Activated CD4-positive, alpha-beta T cell treated with anti-CD3 and anti-CD28 coated beads, Interleukin-2, amount 50 U/mL, for 24 hours (primary cell): Measurements from ENCODE around the gene PPY.
"Not testable (repeated sequence)": the region's sequence is repeated elsewhere in the genome, so short reads cannot be mapped to it uniquely, and the experiment has no call there.

ENCODE experiments used
- DNase-seq, 2 donors: peaks; one replicate each; pipeline ENCODE4 v3.0.0-alpha.2; 2020; ENCODE audit warnings: low read depth in 1 of 2, low spot score in 1 of 2

The PPY gene

GRCh38 chr17:43942051-43942685, at the start of gene PPY:
Gene PPY, minus strand, starts transcription at chr17:43942476. Its CDS starts 822 bp downstream, at chr17:43941654.
- DNase-seq, result no peak

GRCh38 chr17:43988301-43988700, 46.0 kb upstream of the PPY start:
- DNase-seq, result no peak

- DNase-seq, result no peak
Observed at GRCh38 chr17:43987131-43988021, 45.1 kb upstream of the PPY start.

GRCh38 chr17:43986225-43986981, 44.1 kb upstream of the PPY start:
- DNase-seq, result no peak

- DNase-seq, result no peak
Observed at GRCh38 chr17:43984521-43984920, 42.2 kb upstream of the PPY start.

GRCh38 chr17:43983515-43984411, 41.5 kb upstream of the PPY start:
- DNase-seq, result no peak

GRCh38 chr17:43983196-43983514, 40.9 kb upstream of the PPY start:
- no peak for DNase-seq

- DNase-seq, result no peak
Observed at GRCh38 chr17:43982171-43982570, 39.9 kb upstream of the PPY start.

- no peak for DNase-seq
Observed at GRCh38 chr17:43979671-43980070, 37.4 kb upstream of the PPY start.

- no peak for DNase-seq
Observed at GRCh38 chr17:43979011-43979410, 36.7 kb upstream of the PPY start.

GRCh38 chr17:43978078-43978477, 35.8 kb upstream of the PPY start:
- DNase-seq, result no peak

GRCh38 chr17:43976963-43977837, 34.9 kb upstream of the PPY start:
- DNase-seq, result no peak

GRCh38 chr17:43975898-43976297, 33.6 kb upstream of the PPY start:
- DNase-seq, result no peak

- no peak for DNase-seq
Observed at GRCh38 chr17:43974382-43975266, 32.3 kb upstream of the PPY start.

GRCh38 chr17:43972444-43973212, 30.4 kb upstream of the PPY start:
- DNase-seq, result not testable (repeated sequence)

GRCh38 chr17:43971436-43971835, 29.2 kb upstream of the PPY start:
- DNase-seq, result not testable (repeated sequence)

- no peak for DNase-seq
Observed at GRCh38 chr17:43970366-43970765, 28.1 kb upstream of the PPY start.

- DNase-seq, result no peak
Observed at GRCh38 chr17:43967251-43967875, 25.1 kb upstream of the PPY start.
